Measurements from ENCODE around the gene TMEM45A. TPM values are rescaled to one million over a fixed set of nuclear protein-coding genes. Genes with fewer than 3 reads are reported as not detected.
"Not testable (repeated sequence)": the region's sequence is repeated elsewhere in the genome, so short reads cannot be mapped to it uniquely, and the experiment has no call there.

TMEM45A gene
- total RNA-seq, 1 donor from 2014 or later: 18.1 TPM

DNA sequence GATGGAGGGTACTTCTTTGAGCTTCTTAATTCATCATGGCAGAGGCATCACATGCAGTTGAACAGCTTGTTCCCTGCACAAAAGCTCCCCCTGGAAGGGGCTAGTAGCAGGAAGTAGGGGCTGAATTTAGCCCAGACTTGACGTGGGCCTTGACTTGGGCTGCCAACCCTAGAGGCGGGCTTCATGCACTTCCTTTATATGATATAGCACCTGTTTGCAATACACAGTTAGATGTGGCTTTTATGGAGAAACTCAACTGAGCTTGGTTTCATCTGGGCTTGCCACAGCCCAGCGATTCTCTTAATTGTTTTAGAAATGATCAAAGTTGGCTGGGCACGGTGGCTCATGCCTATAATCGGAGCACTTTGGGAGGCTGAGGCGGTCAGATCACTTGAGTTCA is 83.3 kb downstream of the TMEM45A start:
- DNase-seq (ENCODE audit: low read depth in 2 of 2): no peak

DNA sequence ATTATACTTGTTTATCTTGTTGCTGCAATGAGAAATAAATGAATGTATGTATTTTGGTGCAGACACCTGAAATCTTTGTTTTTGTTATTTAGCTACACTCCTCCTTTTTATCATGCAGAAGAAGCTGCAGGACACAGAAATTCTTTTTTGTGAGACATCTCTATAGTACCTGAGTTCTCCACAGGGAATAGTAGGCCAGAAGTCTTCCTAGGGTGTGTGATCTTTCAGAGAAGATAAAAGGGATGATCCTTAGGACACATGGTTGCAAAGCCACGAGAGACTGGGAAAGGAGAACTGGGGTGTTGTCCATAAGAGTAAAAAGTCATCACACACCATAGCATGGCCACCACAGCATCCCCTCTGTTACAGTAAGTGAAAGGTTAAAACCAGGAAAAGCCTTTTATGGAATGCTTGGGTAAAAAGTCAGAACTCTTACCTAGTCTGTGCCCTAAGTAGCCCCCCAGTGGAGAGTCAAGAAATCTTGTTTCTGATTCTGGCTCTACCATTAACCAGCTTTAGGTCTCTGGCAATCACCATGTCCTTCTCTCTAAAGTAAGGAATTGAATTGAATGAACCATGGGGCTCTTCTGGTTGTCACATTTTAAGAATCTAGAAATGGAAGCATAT is 85.1 kb downstream of the TMEM45A start:
- DNase-seq (ENCODE audit: low read depth in 2 of 2): no peak

DNA sequence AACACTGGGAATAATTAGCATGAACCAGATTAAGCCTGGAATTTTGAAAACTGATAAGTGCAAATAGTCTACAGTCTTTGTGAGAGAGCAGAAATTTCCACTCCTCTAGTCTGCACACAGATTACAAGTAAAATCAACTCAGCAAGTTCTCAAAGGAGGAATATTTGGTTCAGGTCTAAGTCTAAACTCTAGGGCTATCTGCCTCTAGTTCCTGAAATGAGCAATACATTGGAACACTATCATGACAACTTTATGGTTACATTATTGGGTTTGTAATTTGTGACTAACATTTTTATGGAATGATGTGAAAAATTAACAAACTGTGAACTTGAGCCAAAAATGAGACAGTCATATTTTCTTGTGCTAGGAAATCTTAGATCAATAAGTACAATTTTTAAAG is 86.2 kb downstream of the TMEM45A start:
- DNase-seq (ENCODE audit: low read depth in 2 of 2): no peak

DNA sequence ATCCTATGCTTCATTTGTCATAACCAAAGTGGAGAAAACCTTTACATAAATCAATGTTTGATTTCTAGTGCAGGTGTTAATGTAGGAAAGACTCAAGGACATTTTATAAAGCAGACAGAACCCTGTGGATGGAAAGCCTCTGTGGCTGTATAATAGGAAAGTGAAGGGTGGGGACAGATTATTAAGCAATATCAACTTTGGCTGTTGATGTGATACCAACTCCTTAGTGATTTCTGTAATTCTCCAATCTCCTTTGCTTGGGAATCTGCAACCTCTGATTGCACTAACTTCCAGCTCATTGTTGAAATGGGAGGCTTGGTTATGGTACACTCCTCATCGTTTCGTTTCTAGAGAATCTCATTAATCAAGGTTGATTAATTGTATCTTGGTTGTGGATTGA is 87.7 kb downstream of the TMEM45A start:
- DNase-seq (ENCODE audit: low read depth in 2 of 2): no peak

DNA sequence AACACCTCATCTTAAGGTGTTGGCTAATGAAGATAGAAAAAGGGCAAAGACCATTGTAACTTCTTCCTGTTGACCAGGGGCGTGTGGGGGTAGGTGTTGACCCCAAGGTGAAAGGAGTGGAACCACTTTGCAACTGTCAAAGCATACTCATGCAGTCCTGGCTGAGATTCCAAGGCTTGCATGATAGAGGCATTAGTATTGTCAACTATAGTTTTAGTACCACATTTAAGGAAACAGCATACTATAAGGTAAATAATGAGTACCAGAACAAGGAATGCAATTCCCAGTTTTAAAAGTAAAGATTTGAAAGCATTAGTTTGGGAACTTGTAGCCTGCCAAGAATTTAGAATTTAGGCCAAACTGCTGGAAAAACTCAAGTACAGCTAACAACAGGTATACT is 89.2 kb downstream of the TMEM45A start:
- DNase-seq (ENCODE audit: low read depth in 2 of 2): no peak

DNA sequence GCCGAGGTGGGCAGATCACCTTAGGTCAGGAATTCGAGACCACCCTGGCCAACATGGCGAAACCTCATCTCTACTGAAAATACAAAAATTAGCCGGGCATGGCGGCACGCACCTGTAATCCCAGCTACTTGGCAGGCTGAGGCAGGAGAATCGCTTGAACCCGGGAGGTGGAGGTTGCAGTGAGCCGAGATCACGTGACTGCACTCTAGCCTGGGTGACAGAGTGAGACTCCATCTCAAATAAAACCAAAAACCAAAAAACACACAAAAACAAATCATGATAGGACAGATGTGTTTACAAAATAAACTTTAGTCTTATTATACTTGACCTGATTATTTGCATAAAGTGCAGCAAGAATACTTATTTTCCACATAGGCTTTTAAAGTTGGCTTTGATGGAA is 89.7 kb downstream of the TMEM45A start:
- DNase-seq (ENCODE audit: low read depth in 2 of 2): not testable (repeated sequence)

DNA sequence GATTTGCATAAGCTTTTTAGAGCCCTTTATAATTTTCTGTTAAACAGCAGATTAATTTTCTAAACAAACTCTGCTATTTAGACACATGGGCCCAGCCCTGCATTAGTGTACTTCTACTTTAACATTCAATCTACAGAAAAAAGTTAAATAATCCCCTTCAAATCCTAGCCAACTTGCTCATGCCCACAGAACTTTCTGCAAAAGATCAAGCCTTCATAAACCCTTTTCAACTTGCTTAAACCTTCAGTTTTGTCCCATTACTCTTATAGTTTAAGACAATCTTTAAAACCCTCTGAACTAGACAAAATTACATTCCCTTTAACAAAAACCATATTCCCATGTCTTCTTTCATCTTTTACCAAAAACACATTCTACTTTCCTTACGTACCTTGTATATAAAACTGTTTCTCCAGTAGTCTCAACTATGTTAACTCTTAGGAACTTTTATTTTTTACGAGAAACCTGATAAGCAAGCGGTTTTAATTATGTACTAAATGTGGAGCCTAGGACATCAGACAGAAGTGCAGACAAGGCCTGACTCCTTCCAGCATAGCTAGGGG is 91.8 kb downstream of the TMEM45A start:
- no peak for DNase-seq (ENCODE audit: low read depth in 2 of 2)

DNA sequence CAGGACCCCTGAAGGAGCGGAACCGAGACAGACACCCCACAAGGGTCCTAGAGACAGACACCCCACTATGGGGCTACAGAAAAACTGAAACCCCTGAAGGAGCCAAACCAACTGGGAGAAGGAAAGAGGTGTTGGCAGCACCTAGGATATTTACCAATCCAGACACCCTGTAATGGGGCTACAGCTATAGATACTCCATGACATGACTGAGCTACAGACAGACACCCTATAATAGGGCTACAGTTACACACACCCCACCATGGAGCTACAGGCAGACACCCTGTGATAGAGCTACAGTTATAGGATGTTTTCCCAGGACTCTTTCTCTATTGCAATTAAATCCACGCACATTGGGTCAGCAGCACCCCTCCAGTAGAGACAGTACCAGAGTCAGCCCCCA is 94.4 kb downstream of the TMEM45A start:
- no peak for DNase-seq (ENCODE audit: low read depth in 2 of 2)

DNA sequence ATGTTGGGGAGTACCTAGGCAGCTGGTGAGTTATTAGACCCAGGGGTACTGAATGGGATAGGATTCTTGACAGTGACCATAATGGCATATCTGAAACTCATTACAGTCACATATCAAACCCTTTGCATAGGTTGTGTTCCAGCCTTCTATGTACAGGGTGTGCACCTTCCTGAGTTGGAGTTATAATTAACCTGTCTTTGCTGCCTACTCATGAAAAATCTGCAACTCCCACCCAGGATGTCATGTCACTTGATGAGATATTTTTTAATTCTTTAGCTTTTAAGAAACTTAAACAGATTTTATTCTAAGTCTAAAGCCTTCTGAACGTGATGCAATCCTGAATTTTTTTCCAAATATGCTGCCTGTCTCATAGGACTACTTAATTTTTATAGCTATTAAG is 95.8 kb downstream of the TMEM45A start:
- no peak for DNase-seq (ENCODE audit: low read depth in 2 of 2)

DNA sequence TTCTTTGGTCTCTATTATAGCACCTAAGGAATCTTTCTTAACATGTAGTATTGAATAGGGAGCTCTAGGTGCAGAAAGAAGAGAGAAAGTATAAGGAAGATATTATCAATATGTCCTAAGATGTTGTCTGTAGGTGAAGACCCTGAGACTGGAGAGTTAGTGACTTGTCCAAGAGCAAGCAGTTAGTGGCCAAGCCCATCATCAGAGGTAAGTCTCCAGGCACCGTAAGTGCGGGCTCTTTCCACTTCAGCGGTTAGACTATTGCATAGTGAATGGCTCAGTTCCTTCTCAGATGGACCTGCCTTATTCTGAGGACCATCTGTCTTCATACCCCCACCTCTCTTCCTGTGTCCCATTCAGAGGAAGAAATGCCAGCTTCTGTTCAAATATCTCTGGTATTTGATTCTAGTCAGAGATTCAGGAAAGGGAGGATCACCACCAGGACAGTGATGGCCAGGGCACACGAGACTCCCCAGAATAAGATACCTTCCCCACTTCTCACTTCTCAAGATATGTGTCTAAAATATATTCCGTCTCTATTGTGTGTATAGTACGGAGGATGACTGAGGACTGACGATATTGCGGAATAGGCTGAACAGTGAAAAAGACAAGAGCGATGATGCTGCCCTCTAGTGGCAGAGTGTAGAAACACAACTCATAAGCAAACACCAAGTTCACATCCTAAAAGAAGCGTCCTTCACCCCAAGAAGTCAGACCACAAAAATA is 97.9 kb downstream of the TMEM45A start:
- peak; percentile 75 to 82 for DNase-seq (ENCODE audit: low read depth in 2 of 2)

DNA sequence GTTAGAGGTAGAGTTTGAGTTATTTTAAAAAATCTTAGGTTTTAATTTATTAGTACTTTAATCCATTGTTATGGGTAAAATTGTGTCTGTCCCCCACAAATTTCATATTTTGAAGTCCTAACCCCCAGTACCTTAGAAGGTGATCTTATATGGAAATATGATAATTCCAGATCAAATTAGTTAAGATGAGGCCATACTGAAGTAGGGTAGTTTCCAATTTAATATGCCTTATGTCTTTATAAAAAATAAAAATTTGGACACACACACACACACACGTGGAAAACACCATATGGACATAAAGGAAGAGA is 98.4 kb downstream of the TMEM45A start:
- DNase-seq (ENCODE audit: low read depth in 2 of 2): no peak

DNA sequence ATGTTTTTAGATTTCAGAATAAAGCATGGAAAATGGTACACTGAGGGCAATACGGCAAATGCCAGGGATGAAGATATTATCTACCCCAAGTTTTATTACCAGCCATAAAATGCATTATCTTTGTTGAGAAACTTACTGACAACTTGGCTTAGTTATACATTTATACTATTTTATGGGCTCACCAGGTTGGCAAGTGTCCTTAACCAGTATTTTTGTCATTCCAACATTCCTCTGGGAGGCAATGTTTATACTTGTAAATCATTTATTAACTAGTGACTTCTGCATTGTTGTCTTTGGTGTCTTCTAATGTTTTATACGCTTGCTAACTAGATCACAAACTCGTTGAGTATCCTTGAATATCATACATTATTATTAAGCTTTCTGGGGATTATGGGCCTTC is 99.0 kb downstream of the TMEM45A start:
- no peak for DNase-seq (ENCODE audit: low read depth in 2 of 2)

DNA sequence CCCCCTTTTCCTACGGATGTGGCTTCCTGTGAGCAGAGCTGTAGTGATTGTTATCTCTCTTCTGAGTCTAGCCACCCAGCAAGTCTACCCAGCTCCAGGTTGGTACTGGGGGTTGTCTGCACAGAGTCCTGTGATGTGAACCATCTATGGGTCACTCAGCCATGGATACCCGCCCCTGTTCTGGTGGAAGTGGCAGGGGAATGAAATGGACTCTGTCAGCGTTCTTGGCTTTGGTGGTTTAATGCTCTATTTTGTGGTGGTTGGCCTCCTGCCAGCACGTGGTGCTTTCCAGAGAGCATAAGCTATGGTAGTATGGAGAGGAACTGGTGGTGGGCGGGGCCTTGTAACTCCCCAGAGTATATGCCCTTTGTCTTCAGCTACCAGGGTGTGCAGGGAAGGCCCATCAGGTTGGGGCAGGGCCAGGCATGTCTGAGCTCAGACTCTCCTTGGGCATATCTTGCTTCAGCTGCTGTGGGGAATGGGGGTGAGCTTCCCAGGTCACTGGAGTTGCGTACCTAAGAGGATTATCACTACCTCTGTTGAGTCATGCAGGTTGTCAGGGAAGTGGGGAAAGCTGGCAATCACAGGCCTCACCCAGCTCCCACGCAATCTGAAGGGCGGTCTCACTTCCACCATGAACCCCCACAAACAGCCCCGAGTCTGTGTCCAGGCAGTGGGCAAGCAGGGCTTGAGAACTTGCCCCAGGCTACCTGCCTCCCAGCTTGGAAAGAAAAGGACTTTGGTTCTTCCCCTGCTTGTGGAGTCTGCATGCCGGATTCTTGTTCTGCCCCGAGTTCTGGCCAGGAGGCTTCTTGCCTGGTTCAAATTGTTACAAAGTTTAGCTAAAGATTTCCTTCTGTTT is 108.0 kb downstream of the TMEM45A start:
- DNase-seq (ENCODE audit: low read depth in 2 of 2): peak; percentile 12 to 63

DNA sequence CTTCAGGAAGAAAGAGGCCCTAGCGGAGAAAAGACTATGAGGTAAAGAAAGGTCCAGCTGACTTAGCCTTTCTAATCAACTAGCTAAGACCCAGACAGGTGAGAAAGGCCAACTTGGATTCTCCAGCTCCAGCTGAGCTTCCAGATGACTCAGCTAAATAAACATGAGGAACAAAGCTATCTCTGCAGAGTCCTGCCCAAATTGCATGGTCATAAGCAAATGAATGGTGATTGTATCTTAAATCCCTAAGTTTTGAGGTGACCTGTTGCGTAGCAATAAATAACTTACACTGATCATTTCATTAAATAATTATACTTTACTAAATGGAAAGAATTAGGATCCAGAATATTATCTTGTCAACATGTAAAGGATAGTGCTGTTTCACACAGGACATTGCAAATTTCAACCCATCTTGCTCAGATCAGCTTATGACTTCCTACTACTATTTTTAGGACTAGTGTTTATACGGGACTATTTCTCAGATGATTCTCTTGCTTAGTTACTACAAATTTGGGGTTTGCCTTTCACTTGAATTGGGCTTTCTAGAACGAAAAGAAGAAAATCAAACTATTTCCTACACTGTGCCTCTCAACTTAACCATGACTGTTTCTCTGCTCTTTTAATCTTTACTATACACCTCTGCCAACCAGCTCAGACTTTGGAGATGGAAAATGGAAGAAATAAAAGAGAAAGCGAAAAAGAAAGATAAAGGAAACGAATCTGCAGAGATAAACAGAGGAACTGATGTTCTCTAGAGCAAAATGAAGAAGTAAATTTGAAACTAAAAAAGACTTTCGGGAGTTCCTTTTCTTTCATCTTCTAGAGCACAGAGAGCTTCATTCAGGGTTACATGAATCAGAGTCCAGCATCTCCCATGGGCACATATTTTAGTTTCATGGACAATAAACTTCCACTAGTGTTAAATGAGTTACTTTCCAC is 110.4 kb downstream of the TMEM45A start:
- DNase-seq (ENCODE audit: low read depth in 2 of 2): peak in 1 of 2 donors; percentile 46

DNA sequence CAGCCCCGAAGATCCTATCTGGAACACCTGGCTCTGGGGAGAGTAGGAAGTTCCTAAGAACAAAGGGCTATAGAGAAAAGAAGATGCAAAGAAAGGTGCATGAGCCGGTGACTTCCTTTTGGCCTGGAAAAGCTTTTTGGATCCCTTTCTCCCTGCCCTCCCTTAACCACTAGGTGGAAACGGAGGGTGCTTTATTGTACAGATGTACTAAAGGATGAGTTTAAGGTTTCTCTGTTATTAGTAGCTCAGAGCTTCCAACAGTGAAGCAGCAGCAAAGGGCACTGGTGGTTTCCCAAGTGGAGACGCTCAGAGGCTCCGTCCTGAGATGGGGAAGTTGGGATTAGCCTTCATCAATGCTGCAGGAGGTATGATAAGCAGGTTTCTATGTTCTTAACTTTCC is 111.0 kb downstream of the TMEM45A start:
- DNase-seq (ENCODE audit: low read depth in 2 of 2): peak; percentile 11 to 36

DNA sequence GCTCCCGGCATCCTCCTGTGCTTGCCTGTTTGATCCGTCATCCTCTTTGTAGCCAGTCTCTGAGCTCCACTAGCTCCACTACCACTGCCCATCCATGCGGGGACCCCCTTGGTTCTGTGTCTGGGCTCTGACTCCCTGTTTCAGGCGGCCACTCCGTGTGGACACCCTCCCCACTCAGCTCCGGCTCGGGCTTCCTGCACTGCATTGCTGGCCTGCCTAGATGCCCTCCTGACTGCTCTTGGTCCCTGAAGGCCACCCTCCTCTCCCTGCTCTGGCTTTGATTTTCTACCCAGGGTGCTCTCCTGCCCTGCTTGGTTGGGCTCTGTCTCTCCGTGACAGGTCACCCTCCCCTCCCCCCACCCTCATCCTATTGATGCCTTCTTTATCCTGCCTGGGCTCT is 112.9 kb downstream of the TMEM45A start:
- no peak for DNase-seq (ENCODE audit: low read depth in 2 of 2)

DNA sequence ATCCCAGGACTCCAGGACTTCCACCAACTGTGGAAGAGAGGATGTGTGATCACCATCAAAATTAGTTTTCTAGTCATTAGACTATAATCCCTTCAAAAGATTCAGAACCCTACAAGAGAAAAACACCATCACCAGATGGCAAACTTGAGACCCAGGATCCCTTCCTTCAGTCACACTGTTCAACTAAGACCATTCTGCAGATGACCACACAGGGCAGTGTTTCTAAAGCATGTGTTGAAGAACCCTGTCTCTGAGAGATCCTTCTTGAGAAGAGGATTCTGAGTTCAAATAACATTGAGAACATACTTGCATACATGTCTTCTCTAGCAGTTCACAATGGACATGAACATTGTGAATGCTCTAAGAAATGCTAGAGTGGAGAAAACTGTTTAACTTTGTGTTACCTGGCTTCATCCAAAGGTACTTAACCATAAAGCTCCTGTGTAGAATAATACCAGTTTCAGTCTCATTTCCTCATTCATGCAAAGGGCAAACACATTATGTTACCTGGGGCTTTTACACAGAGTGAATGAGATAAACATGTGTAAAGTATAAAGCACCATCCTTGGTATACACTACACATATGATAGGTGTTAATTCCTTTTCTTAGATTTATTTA is 114.6 kb downstream of the TMEM45A start:
- DNase-seq (ENCODE audit: low read depth in 2 of 2): no peak

DNA sequence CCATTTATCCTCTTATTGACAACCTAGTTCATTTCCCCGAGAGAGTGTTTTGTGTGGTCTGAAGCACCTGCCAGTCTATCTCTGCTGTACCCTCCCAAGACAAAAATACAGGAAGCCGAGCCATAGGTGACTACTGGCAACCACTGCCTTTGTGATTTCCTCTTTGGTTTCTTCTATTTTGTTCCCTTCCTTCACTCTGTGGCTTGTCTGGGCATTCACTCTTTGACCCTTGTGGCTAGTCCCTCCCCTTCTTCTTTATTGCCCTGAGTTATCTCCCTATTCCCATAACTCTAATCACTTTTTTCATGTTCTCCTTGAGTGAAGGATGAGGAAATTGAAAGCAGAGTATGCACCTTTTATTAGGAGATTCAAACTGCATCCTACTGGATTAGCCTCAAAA is 116.9 kb downstream of the TMEM45A start, which contains the start of gene ADGRG7:
TSS of gene ADGRG7 (plus strand) at position 297 of the 400 bp plus-strand sequence. CDS start 256 bp downstream, outside the sequence.
- no peak for DNase-seq (ENCODE audit: low read depth in 2 of 2)

DNA sequence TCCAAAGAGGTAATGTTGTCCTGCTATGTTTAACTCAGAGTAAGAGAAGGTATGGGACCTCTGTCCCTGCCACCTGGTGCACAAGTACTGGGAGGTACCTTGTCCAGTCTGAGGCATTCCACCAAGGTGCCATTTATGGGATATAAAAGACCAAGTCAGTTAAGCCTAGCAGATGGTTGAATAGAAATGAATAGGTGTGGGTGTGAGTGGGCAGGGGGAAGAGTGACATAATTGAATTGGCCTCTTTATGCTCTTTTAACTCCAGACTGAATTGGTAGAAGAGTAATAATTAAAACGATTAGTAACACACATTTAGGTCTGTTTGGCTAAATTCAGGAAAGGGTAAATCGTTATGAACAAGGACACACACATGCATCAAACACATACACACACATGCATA is 117.5 kb downstream of the TMEM45A start:
- no peak for DNase-seq (ENCODE audit: low read depth in 2 of 2)

DNA sequence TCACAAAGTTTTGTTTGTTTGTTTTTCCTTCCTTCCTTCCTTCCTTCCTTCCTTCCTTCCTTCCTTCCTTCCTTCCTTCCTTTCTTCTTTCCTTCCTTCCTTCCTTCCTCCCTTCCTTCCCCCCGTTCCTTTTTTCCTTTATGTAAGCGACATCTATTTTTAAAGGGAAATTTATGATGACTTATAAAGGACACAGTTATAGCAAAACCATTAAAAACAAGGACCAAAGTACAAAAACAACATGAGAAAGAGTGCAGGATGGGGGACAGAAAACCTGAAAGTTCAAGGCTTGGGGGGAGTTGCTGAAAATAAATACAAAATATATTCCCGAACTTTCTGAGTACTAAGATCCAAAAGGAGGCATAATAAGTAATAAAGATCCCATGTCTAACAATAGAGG is 118.8 kb downstream of the TMEM45A start:
- DNase-seq (ENCODE audit: low read depth in 2 of 2): no peak
